KMS-11 (cell line): ENCODE results near the gene BMP2.

Experiments
- H2AFZ ChIP-seq: fragments of 200-600 bp; sonication (generic); 2 replicates; pipeline ENCODE4 v1.6.1; 2016; ENCODE audit warnings: antibody characterized with exemption, mixed run types, low read depth
- H3K27ac ChIP-seq: fragments of 200-600 bp; sonication (generic); 2 replicates; pipeline ENCODE4 v1.6.1; 2016; ENCODE audit warnings: mild to moderate bottlenecking, mixed run types
- H3K27me3 ChIP-seq: fragments of 200-600 bp; sonication (generic); 2 replicates; pipeline ENCODE4 v1.6.1; 2017; ENCODE audit warnings: mild to moderate bottlenecking, low read depth, mixed run types, moderate library complexity; ENCODE audit not compliant: insufficient read depth
- H3K36me3 ChIP-seq: fragments of 200-600 bp; sonication (generic); 2 replicates; pipeline ENCODE4 v1.6.1; 2017; ENCODE audit warnings: mild to moderate bottlenecking, mixed run types; ENCODE audit not compliant: insufficient read depth
- H3K4me1 ChIP-seq: fragments of 200-600 bp; sonication (generic); 2 replicates; pipeline ENCODE4 v1.6.1; 2016; ENCODE audit warnings: mild to moderate bottlenecking, low read depth, mixed run types; ENCODE audit not compliant: poor library complexity, severe bottlenecking
- H3K4me2 ChIP-seq: fragments of 200-600 bp; sonication (generic); 2 replicates; pipeline ENCODE4 v1.7.0; 2016; ENCODE audit warnings: mild to moderate bottlenecking, mixed run types
- H3K4me3 ChIP-seq: fragments of 200-600 bp; sonication (generic); IDR thresholded peaks from 2 replicates; pipeline ENCODE4 v1.6.1; 2017; ENCODE audit warnings: low read depth, low read length, mixed read lengths; ENCODE audit not compliant: insufficient read depth
- H3K79me2 ChIP-seq: fragments of 200-600 bp; sonication (generic); 2 replicates; pipeline ENCODE4 v1.6.1; 2016; ENCODE audit warnings: low read depth, mixed run types; ENCODE audit not compliant: insufficient read depth
- H3K9ac ChIP-seq: fragments of 200-600 bp; sonication (generic); 2 replicates; pipeline ENCODE4 v1.6.1; 2016; ENCODE audit warnings: mild to moderate bottlenecking, mixed run types
- H4K20me1 ChIP-seq: fragments of 200-600 bp; sonication (generic); 2 replicates; pipeline ENCODE4 v1.6.1; 2016; ENCODE audit warnings: mild to moderate bottlenecking, mixed run types; ENCODE audit not compliant: insufficient read depth
- TF ChIP-seq, protein P1 (sequence below): fragments of 200-600 bp; sonication (generic); conservative IDR thresholded peaks from 2 replicates; pipeline ENCODE4 v1.6.1; 2017; ENCODE audit warnings: low read depth, mild to moderate bottlenecking, antibody characterized with exemption, low read length, moderate library complexity, mixed read lengths

The BMP2 gene

DNA sequence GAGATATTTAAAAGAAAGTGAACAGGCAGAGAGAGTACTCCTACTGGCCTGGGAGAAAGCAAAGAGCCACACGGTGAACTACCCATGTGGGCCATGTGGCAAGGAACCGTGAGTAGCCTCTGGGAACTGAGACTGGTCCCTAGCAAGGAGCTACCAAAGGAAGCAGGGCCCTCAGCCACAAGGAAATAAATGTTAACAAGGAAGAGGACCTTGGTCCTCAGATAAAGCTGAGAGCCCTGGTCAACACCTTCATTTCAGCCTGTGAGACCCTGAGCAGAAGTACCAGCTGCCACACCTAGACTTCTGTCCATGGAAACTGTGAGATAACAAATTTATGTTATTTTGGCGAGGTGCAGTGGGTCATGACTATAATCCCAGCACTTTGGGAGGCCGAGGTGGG is 25.3 kb downstream of the BMP2 start:
- no peak overlapping the region for H3K4me3 ChIP-seq
- no peak overlapping the region for H2AFZ ChIP-seq
- H3K4me1 ChIP-seq, result no peaks in the 10 kb centered on the region
- TF ChIP-seq, protein P1, sequence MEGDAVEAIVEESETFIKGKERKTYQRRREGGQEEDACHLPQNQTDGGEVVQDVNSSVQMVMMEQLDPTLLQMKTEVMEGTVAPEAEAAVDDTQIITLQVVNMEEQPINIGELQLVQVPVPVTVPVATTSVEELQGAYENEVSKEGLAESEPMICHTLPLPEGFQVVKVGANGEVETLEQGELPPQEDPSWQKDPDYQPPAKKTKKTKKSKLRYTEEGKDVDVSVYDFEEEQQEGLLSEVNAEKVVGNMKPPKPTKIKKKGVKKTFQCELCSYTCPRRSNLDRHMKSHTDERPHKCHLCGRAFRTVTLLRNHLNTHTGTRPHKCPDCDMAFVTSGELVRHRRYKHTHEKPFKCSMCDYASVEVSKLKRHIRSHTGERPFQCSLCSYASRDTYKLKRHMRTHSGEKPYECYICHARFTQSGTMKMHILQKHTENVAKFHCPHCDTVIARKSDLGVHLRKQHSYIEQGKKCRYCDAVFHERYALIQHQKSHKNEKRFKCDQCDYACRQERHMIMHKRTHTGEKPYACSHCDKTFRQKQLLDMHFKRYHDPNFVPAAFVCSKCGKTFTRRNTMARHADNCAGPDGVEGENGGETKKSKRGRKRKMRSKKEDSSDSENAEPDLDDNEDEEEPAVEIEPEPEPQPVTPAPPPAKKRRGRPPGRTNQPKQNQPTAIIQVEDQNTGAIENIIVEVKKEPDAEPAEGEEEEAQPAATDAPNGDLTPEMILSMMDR, result no peak
- H3K27ac ChIP-seq, result no peak overlapping the region
- no peak overlapping the region for H3K4me2 ChIP-seq
- H4K20me1 ChIP-seq, result no peaks in the 10 kb centered on the region
- H3K9ac ChIP-seq, result no peak overlapping the region
- no peaks in the 10 kb centered on the region for H3K27me3 ChIP-seq
- no peaks in the 10 kb centered on the region for H3K79me2 ChIP-seq
- no peaks in the 10 kb centered on the region for H3K36me3 ChIP-seq

DNA sequence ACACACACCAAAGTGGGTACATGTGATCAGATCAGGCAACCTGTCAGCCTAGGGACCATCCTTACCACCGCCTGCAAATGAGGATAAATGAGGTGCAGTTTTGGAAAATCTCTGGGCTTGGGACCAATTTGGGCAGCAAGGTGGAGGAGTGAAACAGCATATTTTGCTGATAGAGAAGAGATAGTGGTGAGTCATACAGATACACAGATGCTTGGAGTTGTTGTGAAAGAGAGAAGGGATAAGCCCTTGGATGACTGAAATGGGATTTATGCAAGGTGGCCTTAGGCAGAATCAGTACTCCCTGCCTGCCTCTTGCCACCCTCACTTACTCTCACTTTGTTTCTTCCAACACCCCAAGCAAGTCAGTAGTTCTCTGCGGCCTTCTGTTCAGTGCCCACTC is 34.7 kb downstream of the BMP2 start:
- TF ChIP-seq, protein P1, result no peak
- H4K20me1 ChIP-seq, result no peaks in the 10 kb centered on the region
- no peaks in the 10 kb centered on the region for H3K27me3 ChIP-seq
- no peak overlapping the region for H3K4me3 ChIP-seq
- H3K36me3 ChIP-seq, result no peaks in the 10 kb centered on the region
- no peak overlapping the region for H3K27ac ChIP-seq
- H3K79me2 ChIP-seq, result no peaks in the 10 kb centered on the region
- H3K9ac ChIP-seq, result no peak overlapping the region
- H3K4me1 ChIP-seq, result no peaks in the 10 kb centered on the region
- H2AFZ ChIP-seq, result no peak overlapping the region
- no peak overlapping the region for H3K4me2 ChIP-seq

DNA sequence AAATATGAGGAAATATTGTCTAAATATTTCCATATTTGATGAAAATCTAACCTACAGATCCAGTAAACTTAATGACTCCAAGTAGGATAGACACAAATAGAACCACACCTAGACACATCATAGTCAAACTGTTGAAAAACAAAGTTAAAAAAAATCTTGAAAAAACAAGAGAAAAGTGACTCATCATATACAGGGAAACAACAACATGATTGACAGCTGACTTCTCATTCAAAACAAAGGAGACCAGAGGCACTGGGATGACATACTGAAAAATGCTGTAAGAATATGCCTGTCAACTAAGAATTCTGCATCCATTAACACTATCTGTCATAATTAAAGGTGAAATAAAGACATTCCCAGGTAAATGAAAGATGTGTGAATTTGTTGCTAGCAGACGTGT is 38.8 kb downstream of the BMP2 start:
- no peak overlapping the region for H3K27ac ChIP-seq
- no peak overlapping the region for H2AFZ ChIP-seq
- H3K4me1 ChIP-seq, result no peaks in the 10 kb centered on the region
- no peak overlapping the region for H3K4me2 ChIP-seq
- no peaks in the 10 kb centered on the region for H4K20me1 ChIP-seq
- no peaks in the 10 kb centered on the region for H3K36me3 ChIP-seq
- H3K79me2 ChIP-seq, result no peaks in the 10 kb centered on the region
- TF ChIP-seq, protein P1, result no peak
- H3K27me3 ChIP-seq, result no peaks in the 10 kb centered on the region
- H3K4me3 ChIP-seq, result no peak overlapping the region
- H3K9ac ChIP-seq, result no peak overlapping the region

DNA sequence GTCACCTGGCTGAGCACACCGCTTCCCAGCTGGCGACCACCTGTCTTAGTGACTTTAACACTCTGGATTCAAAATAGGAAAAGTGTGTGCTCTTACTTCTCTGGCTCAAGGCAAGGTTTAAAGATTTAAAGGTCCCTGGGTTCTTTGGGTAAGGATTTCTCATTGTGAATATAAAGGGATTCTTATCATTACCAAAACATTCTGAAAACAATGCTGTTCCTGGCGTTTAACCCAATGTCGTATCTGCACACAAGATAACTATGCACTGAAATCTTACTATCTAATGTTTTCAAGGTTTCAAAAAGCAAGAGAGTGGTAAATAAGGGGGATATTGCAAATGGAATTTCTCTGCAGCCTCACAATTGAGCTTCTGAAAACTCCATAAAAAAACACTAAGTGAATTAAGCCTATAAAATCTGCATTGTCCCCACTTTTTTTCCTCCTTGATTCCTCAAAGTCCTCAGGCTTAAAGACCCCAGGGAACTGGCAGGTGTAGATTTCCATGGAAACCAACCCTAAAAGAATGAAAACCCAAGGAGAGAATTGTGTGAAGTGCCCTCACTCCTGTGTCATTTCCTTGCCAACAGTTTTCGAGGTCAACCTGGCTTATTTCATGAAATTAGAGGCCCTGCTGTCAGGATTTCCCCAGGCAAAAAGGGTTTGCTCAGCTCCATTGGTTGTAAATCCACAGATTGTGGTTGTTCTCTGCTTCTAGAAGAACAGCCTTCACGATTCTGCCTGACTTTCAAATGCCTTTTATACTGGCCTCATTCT is 44.0 kb downstream of the BMP2 start:
- TF ChIP-seq, protein P1, result no peak
- H3K4me3 ChIP-seq, result no peak overlapping the region
- no peak overlapping the region for H2AFZ ChIP-seq
- H3K4me1 ChIP-seq, result no peaks in the 10 kb centered on the region
- no peaks in the 10 kb centered on the region for H3K27me3 ChIP-seq
- H3K36me3 ChIP-seq, result no peaks in the 10 kb centered on the region
- H3K9ac ChIP-seq, result no peak overlapping the region
- no peaks in the 10 kb centered on the region for H3K79me2 ChIP-seq
- no peaks in the 10 kb centered on the region for H4K20me1 ChIP-seq
- H3K4me2 ChIP-seq, result no peak overlapping the region
- H3K27ac ChIP-seq, result no peak overlapping the region
